ENCODE data around the gene RXFP1. TPM values are rescaled to one million over a fixed set of nuclear protein-coding genes. Genes with fewer than 3 reads are reported as not detected.

RXFP1 gene
- total RNA-seq, 2 donors from 2014 or later = not detected

DNA sequence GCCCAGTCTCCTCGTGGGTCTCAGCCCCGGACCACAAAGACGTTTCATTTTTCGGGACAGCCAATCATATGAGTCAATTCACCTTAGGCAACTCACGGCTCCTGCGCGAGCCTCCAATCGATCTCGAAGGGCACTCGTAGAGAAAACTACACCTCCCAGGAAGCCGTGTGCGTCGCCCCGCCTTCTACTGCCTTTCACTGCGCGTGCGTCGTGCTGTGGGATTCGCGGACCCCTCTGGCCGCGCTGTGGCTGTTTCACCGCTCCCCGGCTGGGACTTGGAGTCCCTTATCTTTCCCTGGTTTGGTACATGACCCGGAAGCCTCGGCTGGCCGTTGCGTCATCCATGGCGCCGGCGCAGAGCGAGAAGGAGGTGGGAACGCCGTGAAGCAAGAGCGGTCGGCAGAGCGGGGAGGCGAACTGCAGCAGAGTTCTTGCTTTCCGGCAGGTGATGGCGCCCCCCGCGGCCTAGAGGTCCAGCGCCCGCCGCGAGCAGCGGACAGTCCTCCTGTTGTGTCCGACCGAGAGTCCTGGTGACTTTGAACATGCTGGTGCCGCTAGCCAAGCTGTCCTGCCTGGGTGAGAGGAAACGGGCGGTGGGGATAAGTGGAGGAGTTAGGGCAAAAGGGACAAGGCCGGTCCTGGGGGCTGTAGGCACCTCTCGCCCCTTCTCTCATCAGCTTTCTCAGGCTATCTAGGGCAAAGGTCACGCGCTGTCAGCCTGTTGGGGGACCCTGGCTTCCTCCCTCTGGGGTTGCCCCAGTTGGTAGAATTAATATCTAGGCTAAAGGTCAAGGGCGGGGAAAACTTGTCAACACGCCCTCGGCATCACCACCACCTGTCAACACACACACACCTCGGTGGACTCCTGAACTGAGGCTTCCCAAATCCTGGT, 150.5 kb downstream of the RXFP1 start, which contains the start of gene ETFDH:
TSS of gene ETFDH (plus strand) at position 382 of the 892 bp plus-strand sequence. CDS start at position 543, 161 bp downstream.
- ATAC-seq (replicated peaks in 1 of 2) = peak; percentile 86 to 88
- H3K9me3 Mint-ChIP-seq = no peaks in the 10 kb centered on the region
- no peaks in the 10 kb centered on the region for H3K27me3 Mint-ChIP-seq (ENCODE audit: low read depth)
- peak; percentile 96 to 98 for DNase-seq
- H3K36me3 Mint-ChIP-seq (ENCODE audit: insufficient read depth in 2 of 2) = peaks cover 6 to 8% of the 10 kb centered on the region in 2 donors
- peaks cover 26% of the 10 kb centered on the region for H3K4me1 Mint-ChIP-seq (ENCODE audit: low read depth)
- H3K4me3 Mint-ChIP-seq = peak within 1 kb of the TSS; percentile 93 to 95
- H3K27ac Mint-ChIP-seq = peak within 1 kb of the TSS; percentile 95

DNA sequence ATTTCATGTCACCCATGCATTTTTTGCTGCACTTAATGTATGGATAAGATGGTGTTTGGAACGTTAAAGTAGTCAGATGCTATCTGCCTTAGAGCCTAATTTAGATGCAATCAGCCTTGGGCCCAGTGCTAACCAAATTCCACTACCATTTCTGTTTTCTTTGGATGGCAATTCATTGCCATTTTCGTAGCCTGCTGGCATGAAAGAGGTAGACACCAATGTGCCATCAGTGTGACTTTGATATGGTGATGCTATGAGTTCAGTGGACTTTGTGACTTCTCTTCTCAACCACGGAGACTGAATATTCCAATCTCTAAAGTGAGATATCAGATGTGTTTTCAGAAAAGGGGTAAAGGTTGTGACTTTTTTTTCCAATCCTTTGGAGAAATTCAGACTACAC, 152.0 kb downstream of the RXFP1 start:
- H3K4me3 Mint-ChIP-seq = peak overlapping the region in 1 of 2 donors; percentile 17
- no peaks in the 10 kb centered on the region for H3K27me3 Mint-ChIP-seq (ENCODE audit: low read depth)
- H3K4me1 Mint-ChIP-seq (ENCODE audit: low read depth) = peaks cover 22% of the 10 kb centered on the region
- no peaks in the 10 kb centered on the region for H3K9me3 Mint-ChIP-seq
- no peak for ATAC-seq (replicated peaks in 1 of 2)
- peaks cover 2 to 8% of the 10 kb centered on the region in 2 donors for H3K36me3 Mint-ChIP-seq (ENCODE audit: insufficient read depth in 2 of 2)
- no peak for DNase-seq
- no peak overlapping the region for H3K27ac Mint-ChIP-seq

DNA sequence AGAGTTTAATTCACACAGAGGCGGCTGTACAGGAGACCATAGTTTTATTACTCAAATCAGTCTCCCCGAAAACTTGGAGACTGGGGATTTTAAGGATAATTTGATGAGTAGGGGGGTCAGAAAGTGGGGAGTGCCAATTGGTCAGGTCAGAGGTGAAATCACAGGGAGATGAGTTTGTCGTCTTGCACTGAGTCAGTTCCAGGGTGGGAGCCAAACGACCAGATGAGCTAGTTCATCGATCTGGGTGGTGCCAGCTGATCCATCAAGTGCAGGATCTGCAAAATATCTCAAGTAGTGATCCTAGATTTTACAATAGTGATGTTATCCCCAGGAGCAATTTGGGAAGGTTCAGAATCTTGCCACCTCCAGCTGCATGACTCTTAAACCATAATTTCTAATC, 154.4 kb downstream of the RXFP1 start:
- ATAC-seq (replicated peaks in 1 of 2) = no peak
- H3K9me3 Mint-ChIP-seq = no peaks in the 10 kb centered on the region
- H3K36me3 Mint-ChIP-seq (ENCODE audit: insufficient read depth in 2 of 2) = peaks cover 3 to 7% of the 10 kb centered on the region in 2 donors
- no peaks in the 10 kb centered on the region for H3K27me3 Mint-ChIP-seq (ENCODE audit: low read depth)
- no peak for DNase-seq
- H3K4me3 Mint-ChIP-seq = no peak overlapping the region
- no peak overlapping the region for H3K27ac Mint-ChIP-seq
- H3K4me1 Mint-ChIP-seq (ENCODE audit: low read depth) = peaks cover 6% of the 10 kb centered on the region

DNA sequence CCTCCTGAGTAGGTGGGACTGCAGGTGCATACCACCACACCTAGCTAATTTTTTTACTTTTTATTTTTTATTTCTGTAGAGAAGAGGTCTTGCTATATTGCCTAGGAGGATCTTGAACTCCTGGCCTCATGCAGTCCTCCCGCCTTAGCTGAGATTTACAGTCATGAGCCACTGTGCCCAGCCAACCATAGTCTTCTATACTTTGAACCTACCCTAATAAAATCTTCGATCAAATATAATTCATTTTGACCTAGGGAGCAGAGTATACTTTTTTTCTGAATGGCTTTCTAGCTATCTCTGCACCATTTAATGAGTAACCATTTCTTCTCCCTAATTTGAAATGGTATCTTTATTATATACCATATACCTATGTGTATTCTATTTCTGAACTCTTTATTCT, 157.1 kb downstream of the RXFP1 start:
- H3K36me3 Mint-ChIP-seq (ENCODE audit: insufficient read depth in 2 of 2) = peaks cover 3% of the 10 kb centered on the region in 2 donors

DNA sequence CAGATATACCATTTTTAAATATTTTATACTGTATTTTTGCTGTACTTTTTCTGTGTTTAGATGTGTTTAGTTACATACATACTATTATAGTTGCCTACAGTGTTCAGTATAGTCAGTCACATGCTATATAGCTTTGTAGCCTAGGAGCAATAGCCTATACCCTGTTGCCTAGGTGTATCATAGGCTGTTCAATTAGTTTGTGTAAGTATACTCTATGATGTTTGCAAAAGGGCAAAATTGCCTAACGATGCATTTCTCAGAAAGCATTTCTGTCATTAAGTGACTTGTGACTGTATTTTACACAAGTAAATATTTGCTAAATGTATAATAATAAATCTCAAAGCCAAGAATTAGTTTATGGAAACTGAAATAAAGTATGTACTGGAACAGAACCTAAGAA, 159.9 kb downstream of the RXFP1 start:
- no peak for ATAC-seq (replicated peaks in 1 of 2)
- H3K27ac Mint-ChIP-seq = no peak overlapping the region
- no peak overlapping the region for H3K4me3 Mint-ChIP-seq
- DNase-seq = no peak
- H3K4me1 Mint-ChIP-seq (ENCODE audit: low read depth) = no peaks in the 10 kb centered on the region
- H3K27me3 Mint-ChIP-seq (ENCODE audit: low read depth) = no peaks in the 10 kb centered on the region
- peaks cover 3% of the 10 kb centered on the region in 2 donors for H3K36me3 Mint-ChIP-seq (ENCODE audit: insufficient read depth in 2 of 2)
- no peaks in the 10 kb centered on the region for H3K9me3 Mint-ChIP-seq

More for the DNA sequence above, 157.1 kb downstream of the RXFP1 start:
- H3K4me3 Mint-ChIP-seq = no peak overlapping the region
- H3K27ac Mint-ChIP-seq = no peak overlapping the region
- no peaks in the 10 kb centered on the region for H3K9me3 Mint-ChIP-seq
- ATAC-seq (replicated peaks in 1 of 2) (no peak), DNase-seq (no peak)
- peaks cover 6% of the 10 kb centered on the region for H3K4me1 Mint-ChIP-seq (ENCODE audit: low read depth)
- H3K27me3 Mint-ChIP-seq (ENCODE audit: low read depth) = no peaks in the 10 kb centered on the region

DNA sequence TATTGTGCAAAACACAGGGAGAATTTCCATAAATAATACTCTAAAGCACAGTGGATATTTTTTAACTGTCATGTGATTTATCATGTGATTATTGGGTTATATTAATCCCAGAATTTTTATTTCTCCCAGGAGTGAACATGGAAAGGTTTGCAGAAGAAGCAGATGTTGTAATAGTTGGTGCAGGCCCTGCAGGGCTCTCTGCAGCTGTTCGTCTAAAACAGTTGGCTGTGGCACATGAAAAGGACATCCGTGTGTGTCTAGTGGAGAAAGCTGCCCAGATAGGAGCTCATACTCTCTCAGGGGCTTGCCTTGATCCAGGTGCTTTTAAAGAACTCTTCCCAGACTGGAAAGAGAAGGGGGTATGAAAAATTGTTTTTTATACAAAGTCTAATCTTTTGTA, 160.4 kb downstream of the RXFP1 start:
- DNase-seq (no peak), ATAC-seq (replicated peaks in 1 of 2) (no peak)
- H3K9me3 Mint-ChIP-seq = no peaks in the 10 kb centered on the region
- H3K4me3 Mint-ChIP-seq = no peak overlapping the region
- peaks cover 3% of the 10 kb centered on the region in 2 donors for H3K36me3 Mint-ChIP-seq (ENCODE audit: insufficient read depth in 2 of 2)
- H3K27ac Mint-ChIP-seq = no peak overlapping the region
- no peaks in the 10 kb centered on the region for H3K27me3 Mint-ChIP-seq (ENCODE audit: low read depth)
- H3K4me1 Mint-ChIP-seq (ENCODE audit: low read depth) = no peaks in the 10 kb centered on the region

DNA sequence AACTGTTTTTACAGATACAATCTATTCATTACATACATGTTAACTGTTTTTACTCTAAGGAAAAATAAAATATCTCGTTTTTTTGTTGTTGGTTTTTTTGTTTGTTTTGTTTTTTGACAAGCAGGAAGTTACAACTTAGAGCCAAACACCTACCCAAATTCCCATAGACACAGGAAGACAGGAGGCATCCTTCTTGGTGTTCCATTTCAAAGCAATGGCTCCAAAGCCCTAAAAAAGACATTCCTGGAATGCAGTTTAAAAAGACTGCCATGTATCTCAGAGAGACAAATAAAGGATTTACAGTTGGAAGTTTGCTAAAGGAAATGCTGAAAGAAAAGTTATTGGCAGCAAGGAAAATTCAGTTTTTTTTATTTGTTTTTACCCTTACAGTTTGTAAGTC, 167.1 kb downstream of the RXFP1 start:
- ATAC-seq (replicated peaks in 1 of 2) = no peak
- no peak overlapping the region for H3K4me3 Mint-ChIP-seq
- H3K27me3 Mint-ChIP-seq (ENCODE audit: low read depth) = no peaks in the 10 kb centered on the region
- no peak overlapping the region for H3K27ac Mint-ChIP-seq
- DNase-seq = no peak
- H3K4me1 Mint-ChIP-seq (ENCODE audit: low read depth) = no peaks in the 10 kb centered on the region
- H3K9me3 Mint-ChIP-seq = no peaks in the 10 kb centered on the region
- peaks cover 1 to 2% of the 10 kb centered on the region in 2 donors for H3K36me3 Mint-ChIP-seq (ENCODE audit: insufficient read depth in 2 of 2)

Other genes starting within 250 kb of the RXFP1 start
- 10 to 100 TPM; 22.7 to 26.2 TPM for gene C4orf46, start 150.0 kb downstream of the RXFP1 start, total RNA-seq
- 10 to 100 TPM; 30.2 to 38.0 TPM for gene ETFDH, start 150.4 kb downstream of the RXFP1 start, total RNA-seq
- 10 to 100 TPM; 50.6 to 52.0 TPM for gene PPID, start 201.5 kb downstream of the RXFP1 start, total RNA-seq
- gene FNIP2, start 247.1 kb downstream of the RXFP1 start, total RNA-seq = 10 to 100 TPM; 12.7 to 20.1 TPM

Data from activated T-cell treated with anti-CD3 and anti-CD28 coated beads, Interleukin-2, amount 50 U/mL, for 72 hours (primary cell).